RKO (cell line): ENCODE data around the gene MB.
A peak's percentile ranks its signal among the peaks of the same experiment; 100 is the strongest.
"Not testable (repeated sequence)": the region's sequence is repeated elsewhere in the genome, so short reads cannot be mapped to it uniquely, and the experiment has no call there.

Source experiments
- DNase-seq: peaks from one replicate; pipeline ENCODE4 v3.0.0-alpha.2; 2016; ENCODE audit warnings: low spot score

The MB gene

GRCh38 chr22:35637254-35637653 is 20.1 kb upstream of the MB start:
- DNase-seq = no peak

- DNase-seq = peak; percentile 12
Observed at GRCh38 chr22:35634943-35635540, 17.9 kb upstream of the MB start.

DNA sequence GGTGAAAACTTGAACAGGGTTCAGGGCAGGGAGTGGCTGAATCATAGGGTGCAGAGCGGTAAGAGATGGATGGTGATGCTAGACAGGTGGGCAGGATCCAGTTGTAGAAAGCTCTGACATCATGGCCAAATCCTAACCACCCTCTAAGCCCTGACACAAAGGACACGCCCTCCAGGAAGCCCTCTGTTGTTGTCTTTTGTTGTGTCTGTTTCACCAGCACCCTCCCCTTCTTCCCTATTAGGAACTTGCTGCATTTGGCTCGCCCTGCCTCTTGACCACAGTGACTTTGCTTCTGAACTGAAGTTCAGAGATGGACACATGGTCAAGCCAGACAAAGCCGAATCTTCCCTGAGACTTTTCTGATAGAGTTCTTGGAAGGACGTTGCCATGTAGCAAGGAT is 16.9 kb upstream of the MB start:
- DNase-seq = no peak

- DNase-seq = no peak
Observed at GRCh38 chr22:35633520-35633919, 16.4 kb upstream of the MB start.

DNA sequence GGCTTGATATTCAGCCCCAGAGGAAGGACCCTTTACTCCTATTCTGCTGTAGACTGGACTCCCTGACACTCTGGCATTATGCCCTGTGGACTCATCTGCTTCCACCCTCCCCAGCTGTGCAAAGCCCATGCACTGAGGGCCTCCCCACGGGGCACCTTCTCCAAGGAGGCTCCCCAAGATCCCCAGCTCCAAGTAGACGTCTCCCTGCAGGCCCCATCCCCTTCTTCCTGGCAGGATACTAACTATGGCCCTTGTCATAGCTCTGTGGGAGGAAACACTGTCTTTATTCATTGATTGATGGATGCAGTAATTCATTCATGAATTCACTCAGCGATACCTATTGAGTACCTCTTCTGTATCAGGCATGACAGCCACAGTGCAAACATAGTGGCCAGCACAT is 15.8 kb upstream of the MB start:
- DNase-seq = no peak

DNA sequence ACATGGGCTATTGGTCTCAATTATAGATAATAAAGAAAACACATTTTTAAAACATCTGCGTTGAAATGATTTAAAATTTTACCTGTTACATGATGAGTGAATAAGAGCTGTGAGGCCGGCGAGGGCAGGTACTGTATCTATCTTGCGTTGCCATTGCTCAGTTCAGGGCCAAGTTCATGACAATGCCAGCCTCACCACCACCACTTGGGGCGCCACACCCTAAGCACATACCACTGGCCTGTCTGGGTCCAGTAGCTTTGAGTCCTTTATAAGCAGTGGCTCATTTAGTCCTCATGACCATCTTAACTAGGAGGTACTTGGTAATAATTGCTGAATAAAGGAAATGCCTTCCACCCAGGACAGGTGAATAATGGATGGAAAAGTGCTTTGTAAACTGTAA is 14.5 kb upstream of the MB start:
- peak; percentile 70 for DNase-seq

DNA sequence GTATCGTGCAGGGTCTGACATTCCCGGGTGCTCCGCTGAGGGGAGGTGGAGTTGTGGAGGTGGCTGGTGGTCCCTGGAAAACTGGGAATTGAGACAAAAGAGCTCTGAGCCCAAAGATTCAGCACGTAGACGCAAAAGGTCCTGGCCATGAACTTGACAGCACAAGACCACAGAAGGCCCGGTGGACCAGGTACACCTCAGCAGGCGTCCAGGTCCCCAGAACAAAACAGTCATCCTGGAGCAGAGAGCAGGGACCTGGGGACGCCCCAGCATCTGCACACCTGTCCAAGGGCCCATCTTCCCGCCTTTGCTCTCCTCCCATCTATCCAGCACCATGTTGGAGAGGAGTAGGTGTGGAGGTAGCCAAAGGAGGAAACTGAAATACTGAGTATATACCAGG is 13.8 kb upstream of the MB start:
- DNase-seq = no peak

DNA sequence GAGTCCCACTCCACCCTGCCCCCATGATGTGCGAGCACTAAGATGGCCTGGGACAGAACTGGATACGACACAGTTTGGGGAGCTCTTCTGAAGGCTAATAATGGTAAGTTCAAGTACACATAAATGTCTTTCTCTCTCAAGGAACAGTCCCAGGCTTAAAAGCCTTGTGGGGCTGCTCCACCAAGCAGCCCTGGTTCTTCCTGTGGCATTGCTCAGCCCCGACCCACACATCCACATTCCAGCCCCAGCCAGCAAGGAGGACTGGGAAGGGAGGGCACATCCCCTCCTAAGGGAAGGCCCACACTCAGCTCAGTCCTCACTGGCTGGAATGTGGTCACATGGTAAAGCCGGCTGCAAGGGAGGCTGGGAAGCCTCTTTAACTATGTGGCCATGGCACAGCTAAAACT is 13.3 kb upstream of the MB start:
- peak; percentile 29 for DNase-seq

DNA sequence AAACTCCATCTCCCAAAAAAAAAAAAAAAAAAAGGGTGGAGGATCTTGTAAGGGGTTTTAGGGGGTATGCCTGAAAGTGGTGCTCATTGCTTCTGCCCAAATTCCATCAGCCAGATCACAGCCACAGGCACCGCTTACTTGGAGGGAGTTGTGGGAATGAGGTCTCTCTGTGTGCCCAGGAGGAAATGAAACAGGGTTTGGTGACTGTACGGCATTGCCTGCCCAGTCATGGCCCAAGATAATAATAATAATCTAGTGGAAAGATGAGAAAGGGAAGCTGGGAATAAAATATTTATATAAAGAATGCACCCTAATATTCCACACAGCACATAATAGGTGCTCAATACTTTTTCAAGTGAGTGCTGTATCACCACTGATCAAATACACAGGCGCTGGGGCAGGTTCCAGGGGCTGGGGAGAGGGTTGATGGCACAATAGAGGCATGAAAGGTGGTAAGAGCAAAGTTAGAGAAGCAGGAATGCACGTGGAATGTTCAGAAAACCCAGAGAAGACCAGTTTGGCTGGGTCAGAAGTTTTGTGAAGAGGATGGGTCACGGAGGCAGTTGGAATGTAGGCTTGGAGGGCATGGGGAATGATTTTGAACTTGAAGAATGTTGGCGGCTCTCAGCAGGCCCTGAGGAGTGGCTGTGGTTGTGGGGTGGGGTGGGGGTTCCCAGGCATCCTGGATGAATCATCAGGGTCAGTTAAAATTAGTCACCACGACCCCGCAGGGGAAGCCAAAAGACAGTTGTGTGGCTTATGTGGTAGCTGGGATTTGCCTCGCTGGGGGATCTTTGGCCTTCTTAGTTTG is 12.5 kb upstream of the MB start:
- DNase-seq = peak; percentile 11

GRCh38 chr22:35628732-35629131 is 11.6 kb upstream of the MB start:
- DNase-seq = no peak

DNA sequence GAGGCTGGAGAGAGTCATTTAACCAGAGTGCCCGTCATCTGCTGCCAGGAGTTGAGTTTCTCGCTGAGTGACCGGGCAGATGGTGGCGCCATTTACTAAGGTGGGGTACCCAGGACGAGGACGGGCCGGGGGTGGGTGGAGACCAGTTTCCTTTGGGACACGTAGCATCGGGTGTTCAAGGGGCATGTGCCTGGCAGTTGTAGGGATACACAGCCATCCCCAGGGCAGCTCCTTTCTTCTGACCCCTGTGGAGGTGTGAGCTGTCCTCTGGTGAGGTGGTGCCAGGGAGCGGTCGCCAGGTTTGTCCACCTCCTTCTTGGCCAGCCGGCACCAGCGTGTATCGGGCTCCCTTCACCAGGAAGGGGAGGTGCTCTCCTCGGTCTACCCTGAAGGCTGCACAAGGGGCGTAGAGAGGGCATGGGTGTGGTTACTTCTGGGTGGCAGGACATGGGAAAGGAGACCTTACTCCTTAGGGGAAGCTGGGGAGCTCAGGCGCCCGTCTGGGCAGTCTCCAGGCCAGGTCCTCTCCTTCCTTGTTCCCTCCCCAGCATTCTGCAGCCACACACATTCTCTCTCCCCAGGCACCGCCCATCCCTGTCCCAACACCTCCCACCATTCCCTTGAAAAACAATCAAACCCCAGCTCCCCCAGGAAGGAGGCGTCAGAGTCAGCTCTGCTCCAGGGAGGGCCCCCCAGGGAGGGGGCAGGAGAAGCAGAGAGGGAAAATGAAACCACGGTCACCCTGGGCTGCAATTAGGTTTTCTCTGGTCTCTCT is 10.3 kb upstream of the MB start:
- DNase-seq = peak; percentile 66

DNA sequence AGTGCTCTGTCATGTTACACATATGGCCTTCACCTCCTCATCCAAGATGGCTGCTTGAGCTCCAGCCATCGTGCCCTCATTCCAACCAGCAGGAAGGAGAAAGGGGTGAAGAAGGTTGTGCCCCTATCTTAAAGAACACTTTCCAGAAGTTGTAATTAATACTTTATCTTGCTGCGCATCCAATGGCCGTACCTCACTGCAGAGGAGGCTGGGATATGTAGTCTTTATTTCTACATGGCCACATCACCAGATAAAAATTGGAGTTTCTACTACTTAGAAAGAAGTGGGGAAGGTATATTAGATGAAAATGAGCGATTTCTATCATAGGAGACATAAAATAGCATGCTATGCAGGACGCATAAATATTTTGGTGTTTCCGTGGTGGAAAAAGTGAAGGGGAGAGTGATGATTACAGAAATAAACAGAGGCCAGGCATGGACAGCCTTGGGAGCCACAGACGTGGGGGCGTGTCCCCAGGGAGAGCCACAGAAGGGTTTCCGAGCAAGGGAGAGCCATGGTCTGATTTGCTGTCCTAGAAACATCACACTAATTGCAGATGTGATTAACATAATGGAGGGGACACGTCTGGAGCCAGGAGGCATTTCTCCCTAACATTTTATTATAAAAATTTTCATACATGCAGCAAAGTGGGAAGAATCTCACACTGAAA is 8.8 kb upstream of the MB start:
- no peak for DNase-seq

DNA sequence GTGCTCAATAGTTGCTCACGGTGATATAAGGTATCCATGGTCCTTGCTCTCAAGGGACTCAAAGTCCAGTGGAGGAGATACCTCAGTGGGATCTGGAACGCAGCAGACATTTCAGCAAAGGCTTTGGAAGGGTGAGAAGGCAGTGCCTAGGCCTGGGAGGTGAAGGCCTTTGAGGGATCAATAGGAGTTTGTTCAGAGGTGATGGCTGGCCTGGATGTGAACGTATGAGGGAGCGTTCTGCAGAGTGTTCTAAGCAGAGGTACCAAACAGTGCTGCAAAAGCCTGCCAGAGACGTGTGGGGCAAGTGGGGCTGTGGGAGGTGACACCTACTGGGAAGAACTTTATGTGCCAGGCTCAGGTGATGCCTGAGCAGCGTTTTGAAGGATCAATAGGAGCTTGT is 7.4 kb upstream of the MB start:
- DNase-seq = no peak

DNA sequence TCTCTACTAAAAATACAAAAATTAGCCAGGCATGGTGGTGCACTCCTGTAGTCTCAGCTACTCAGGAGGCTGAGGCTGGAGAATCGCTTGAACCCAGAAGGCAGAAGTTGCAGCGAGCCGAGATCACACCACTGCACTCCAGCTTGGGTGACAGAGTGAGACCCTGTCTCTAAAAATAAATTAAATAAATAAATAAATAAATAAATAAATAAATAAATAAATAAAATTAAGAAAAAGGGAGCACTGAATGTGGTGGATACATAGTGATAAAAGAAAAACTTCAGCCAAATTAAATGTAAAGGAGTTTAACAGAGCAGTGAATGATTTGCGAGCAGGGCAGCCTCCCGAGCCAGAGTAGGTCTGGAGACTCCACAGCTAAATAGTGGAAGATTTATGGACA is 6.8 kb upstream of the MB start:
- not testable (repeated sequence) for DNase-seq

DNA sequence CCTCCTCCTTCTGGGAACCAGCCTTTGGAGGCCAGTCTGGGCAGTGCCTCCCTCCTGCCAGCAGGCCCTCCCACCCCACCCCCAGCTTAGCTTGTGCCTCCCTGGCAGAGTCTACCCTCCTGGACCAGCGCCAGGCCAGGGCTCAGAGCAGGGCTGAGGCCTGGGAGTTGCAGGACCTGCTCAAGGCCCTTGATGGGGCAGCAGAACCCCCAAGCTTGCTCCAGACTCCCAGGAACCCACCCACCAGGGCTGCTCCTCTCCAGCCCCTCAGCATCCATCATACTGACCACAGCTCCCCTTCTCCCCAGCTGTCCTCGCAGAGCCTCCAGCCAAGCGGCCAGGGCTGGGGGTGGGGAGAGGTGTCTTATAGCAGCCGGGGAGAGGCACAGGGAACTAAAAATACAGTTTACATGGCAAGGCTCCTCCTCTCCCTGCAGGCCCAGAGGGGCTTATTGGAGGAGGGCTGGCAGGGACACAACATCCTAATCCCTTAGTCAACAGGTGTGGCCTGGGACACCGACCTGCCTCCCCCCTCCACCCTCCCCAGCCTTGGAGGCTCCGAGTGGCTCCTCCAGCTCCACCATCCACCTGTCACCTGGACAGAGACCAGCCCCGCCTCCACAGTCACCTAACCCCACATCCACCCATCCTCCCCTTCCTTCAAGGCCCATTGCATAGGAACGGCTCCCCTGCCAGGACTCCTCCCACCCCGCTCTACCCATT is 5.2 kb upstream of the MB start:
- no peak for DNase-seq

- DNase-seq = no peak
Observed at GRCh38 chr22:35621451-35621850, 4.3 kb upstream of the MB start.

DNA sequence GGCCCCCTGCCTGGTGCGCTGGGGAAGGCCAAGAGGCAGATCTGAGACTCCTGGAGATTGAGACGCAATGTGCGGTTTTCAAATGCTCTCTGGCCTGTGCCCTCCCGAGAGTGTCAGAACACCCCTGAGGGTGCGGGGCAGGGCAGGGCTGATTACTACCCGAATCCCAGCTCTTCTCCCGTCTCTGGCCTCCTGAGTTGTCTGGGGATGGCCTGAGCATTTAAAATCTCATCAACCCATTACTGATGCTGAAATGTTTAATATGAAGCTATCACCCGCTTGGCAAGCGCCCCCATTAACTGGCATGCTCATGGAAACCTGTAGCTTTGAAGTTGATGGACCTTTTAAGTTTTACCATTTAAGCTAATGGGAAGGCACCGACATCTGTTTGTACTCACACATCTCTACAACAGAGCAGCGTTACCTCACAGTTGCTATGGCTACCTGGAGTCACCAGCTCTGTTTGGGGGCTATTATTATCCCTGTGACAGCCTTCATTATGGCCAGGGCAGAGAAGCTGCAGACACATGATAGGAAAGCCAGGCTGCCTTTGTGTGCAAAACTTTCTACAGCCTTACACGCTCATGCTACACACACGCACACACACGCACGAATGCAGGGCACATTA is 3.6 kb upstream of the MB start:
- DNase-seq = no peak

DNA sequence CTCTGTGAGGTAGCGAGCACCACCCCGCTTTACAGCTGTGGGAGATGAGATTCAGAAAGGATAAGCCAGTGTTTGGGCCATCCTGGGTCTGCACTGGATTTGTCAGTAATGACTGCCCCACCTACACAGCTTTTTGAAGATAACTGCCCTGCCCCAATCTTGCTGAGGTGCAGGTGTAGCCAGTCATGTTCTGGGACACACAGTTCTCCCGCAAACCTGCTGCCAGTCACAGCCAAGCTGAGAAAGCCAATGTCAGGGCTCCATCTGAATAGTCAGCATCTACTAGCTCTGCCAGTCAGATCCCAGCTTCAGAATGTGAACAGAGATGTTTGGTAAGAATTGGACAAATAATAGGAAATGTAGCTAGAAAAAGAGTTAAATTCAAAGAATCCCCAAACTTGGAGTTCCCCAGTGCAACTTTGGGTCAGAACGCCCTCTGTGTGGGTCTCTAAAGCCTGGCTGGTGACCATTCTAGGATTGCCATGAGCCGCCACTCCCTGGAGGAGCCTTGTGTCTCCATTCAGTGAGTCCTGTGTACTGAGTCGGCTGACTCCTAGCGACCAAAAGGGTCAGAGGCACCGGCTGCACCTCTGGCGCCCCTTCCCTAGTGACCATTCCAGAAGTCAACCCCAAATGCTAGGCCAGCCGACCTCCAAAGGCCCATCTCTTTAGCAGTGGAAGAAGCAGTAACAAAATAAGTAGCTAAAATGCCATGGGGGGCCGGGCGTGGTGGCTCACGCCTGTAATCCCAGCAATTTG is 2.4 kb upstream of the MB start:
- DNase-seq = no peak

DNA sequence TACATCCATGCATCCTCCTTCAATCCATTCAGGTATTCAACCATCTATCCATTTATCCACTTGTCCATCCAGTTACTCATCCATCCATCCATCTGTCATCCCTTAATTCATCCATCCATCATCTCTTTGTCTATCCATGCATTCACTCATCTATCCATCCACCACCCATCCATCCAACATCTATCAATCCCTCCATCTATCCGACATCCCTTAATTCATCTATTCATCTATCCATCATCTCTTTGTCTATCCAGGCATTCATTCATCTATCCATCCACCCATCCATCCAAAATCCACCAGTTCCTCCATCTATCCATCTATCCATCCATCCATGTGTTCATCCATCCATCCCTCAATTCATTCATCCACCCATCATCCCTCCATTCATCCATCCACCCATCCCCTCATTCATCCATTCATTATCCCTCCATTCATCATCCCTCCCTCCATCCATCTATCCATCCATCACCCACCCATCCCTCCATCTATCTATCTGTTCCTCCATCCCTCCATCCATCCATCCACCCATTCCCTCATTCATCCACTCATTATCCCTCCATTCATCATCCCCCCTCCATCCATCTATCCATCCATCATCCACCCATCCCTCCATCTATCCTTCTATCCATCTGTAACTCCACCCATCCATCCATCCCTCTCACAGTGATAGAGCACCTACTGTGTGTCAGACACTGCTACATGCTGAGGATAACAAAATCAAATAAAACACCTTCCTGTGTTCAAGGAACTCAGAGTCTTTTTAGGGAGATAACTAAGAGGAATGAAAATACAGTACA is 1.5 kb upstream of the MB start:
- DNase-seq = no peak

DNA sequence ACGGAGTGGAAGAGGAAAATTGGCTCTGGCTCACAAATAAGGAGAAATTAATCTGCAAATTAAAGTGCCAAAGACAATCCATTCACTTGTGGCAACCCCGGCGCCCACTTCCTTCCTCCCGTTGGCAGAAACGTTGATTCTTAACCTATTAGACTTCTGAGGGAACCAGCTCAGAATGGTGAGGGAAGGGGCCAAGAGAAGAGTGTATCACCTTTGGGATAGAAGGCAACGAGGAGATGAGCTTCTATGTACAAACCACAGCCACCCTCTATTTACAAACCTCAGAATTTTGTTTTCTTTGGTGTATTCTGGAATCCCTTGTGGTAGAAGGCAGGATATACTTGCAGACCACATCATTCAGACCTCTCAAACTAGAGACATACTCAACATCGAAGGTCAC is 1.1 kb downstream of the MB start:
- DNase-seq = no peak
